GM19238 (cell line): ENCODE data around the gene ERICH2.

Experiments
- DNase-seq: peaks from one replicate; pipeline ENCODE4 v3.0.0; 2011; ENCODE audit warnings: low spot score; ENCODE audit not compliant: insufficient read length

Gene ERICH2

DNA sequence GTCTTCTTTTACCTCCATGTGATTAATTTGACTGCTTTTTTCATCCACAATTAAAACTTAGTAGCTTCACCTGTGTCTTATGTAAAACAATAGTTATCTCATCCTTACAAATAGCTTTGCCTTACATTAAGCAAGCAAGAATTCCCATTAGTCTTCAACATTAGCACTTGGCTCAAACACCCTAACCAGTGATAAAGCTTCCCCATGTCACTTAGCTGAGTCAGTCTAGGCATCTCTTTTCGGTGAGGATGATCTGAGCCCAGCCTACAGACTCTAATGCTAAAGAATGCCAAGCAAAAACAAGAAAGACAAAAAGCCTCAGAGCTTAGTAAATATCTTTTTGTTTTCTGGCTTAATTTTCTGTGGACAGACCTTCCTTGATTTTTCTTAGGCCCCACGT, 72.6 kb downstream of the ERICH2 start:
- DNase-seq = no peak

- no peak for DNase-seq
Observed at GRCh38 chr2:170843656-170844055, 73.5 kb downstream of the ERICH2 start.

DNA sequence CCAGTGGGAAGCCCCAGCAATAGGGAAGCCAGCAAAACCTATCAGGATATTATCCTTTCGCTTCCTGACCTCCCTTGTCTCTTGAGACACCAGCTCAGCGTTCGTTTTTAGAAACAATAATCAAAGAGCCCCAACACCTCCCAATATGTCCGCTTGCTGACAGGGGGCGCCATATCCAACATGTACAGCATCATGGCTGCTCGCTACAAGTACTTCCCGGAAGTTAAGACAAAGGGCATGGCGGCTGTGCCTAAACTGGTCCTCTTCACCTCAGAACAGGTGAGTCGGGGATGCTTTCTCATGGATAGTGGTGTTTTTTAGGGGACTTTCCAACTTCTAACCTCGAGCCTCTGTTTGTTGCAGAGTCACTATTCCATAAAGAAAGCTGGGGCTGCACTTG, 75.2 kb downstream of the ERICH2 start:
- no peak for DNase-seq

- no peak for DNase-seq
Observed at GRCh38 chr2:170846314-170846713, 76.1 kb downstream of the ERICH2 start.

DNA sequence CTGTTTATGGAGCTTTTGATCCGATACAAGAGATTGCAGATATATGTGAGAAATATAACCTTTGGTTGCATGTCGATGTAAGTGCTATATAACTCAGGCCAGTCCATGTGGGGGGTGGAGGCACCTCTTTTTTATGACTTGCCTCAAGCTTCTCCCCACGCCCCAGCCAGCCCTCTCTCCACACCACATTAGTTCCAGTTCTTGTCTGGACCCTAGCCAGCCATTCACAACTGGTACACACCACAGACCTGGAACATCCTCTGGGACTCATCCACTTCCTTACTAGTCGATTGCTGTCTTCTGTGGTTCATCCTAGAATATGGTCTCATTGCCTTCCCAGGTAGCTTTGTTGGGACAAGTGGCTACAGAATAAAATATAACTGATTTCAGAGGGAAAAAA, 77.5 kb downstream of the ERICH2 start:
- DNase-seq = no peak
